C4-2B (cell line): ENCODE measurements around the gene LILRB4.
"Not testable (repeated sequence)": the region's sequence is repeated elsewhere in the genome, so short reads cannot be mapped to it uniquely, and the experiment has no call there.

ENCODE experiments used
- H3K27ac ChIP-seq: fragments of 450-650 bp; 2 replicates; pipeline ENCODE4 v1.5.1; 2017
- CTCF ChIP-seq: fragments of 450-650 bp; conservative IDR thresholded peaks from 2 replicates; pipeline ENCODE4 v1.5.1; 2017; ENCODE audit warnings: mild to moderate bottlenecking
- ZFX ChIP-seq: fragments of 450-650 bp; IDR thresholded peaks from 2 replicates; pipeline ENCODE4 v1.6.1; 2017

The LILRB4 gene

GRCh38 chr19:54662730-54663129 is at the start of gene LILRB4:
Gene LILRB4, plus strand, starts transcription at chr19:54662985. Its CDS starts 49 bp downstream, at chr19:54663034.
- H3K27ac ChIP-seq = no peak within 1 kb of the TSS
- TF ChIP-seq ZFX = no peak

- no peak overlapping the region for H3K27ac ChIP-seq
- TF ChIP-seq CTCF = no peak
- no peak for TF ChIP-seq ZFX
These were observed 48.1 kb upstream of the LILRB4 start for GRCh38 chr19:54614726-54615125.

GRCh38 chr19:54616057-54616456 is 46.7 kb upstream of the LILRB4 start:
- H3K27ac ChIP-seq = no peak overlapping the region
- TF ChIP-seq CTCF (no peak), ZFX (no peak)

- H3K27ac ChIP-seq = no peak overlapping the region
- TF ChIP-seq ZFX = no peak
- no peak for TF ChIP-seq CTCF
These were observed 45.8 kb upstream of the LILRB4 start for GRCh38 chr19:54616821-54617560.

- no peak overlapping the region for H3K27ac ChIP-seq
- TF ChIP-seq CTCF = no peak
- no peak for TF ChIP-seq ZFX
These were observed 42.3 kb upstream of the LILRB4 start for GRCh38 chr19:54620464-54620863.

GRCh38 chr19:54622431-54622830 is 40.4 kb upstream of the LILRB4 start:
- TF ChIP-seq ZFX (no peak), CTCF (no peak)
- H3K27ac ChIP-seq = no peak overlapping the region

GRCh38 chr19:54624234-54624633 is 38.6 kb upstream of the LILRB4 start:
- not testable (repeated sequence) for H3K27ac ChIP-seq

- H3K27ac ChIP-seq = not testable (repeated sequence)
These were observed 37.7 kb upstream of the LILRB4 start for GRCh38 chr19:54624934-54625730.

GRCh38 chr19:54626757-54627156 is 36.0 kb upstream of the LILRB4 start:
- TF ChIP-seq CTCF = no peak
- TF ChIP-seq ZFX = no peak
- H3K27ac ChIP-seq = peak overlapping the region; percentile 94; the same call in 1 of the 2 replicates

- peak overlapping the region; percentile 94 for H3K27ac ChIP-seq
These were observed 34.9 kb upstream of the LILRB4 start for GRCh38 chr19:54627912-54628311.

GRCh38 chr19:54630262-54630661 is 32.5 kb upstream of the LILRB4 start, which contains the start of gene LILRB1:
Gene LILRB1, plus strand, starts transcription at chr19:54630484. Its CDS starts 590 bp downstream, at chr19:54631074.
- H3K27ac ChIP-seq = peak within 1 kb of the TSS; percentile 14; the same call in 1 of the 2 replicates
